Activated CD8-positive, alpha-beta memory T cell treated with anti-CD3 and anti-CD28 coated beads for 36 hours (primary cell): ENCODE measurements around the gene TCEAL5. TPM values are rescaled to one million over a fixed set of nuclear protein-coding genes. Genes with fewer than 3 reads are reported as not detected.
"Not testable (repeated sequence)": the region's sequence is repeated elsewhere in the genome, so short reads cannot be mapped to it uniquely, and the experiment has no call there.

Experiments used
- CTCF ChIA-PET: fragments of 350-600 bp; sonication (Branson Sonifier 250); formaldehyde crosslinking; loops from one replicate; lab custom pipeline; 2021; ENCODE audit warnings: antibody characterized with exemption; lab: Charles Lee
- POLR2A ChIA-PET: fragments of 350-600 bp; sonication (Branson Sonifier 250); formaldehyde crosslinking; loops from one replicate; lab custom pipeline; 2021; ENCODE audit warnings: antibody characterized with exemption; lab: Charles Lee
- total RNA-seq, 2 experiments: library from RNA; stranded (reverse); gene quantifications; one replicate each; pipeline ENCODE4 v1.2.3, GENCODE V29; 2021

Gene TCEAL5
- total RNA-seq, 2 experiments from 2014 or later: not detected

- CTCF ChIA-PET: no interaction called here
- POLR2A ChIA-PET: no interaction called here
Observed at GRCh38 chrX:103240155-103240554, 36.4 kb downstream of the TCEAL5 start.

- ChIA-PET POLR2A (no interaction called here), CTCF (no interaction called here)
Observed at GRCh38 chrX:103236296-103236695, 40.3 kb downstream of the TCEAL5 start.

- CTCF ChIA-PET, POLR2A ChIA-PET: not testable (repeated sequence)
Observed at GRCh38 chrX:103235608-103236007, 40.9 kb downstream of the TCEAL5 start.

- ChIA-PET CTCF (no interaction called here), POLR2A (no interaction called here)
Observed at GRCh38 chrX:103234869-103235268, 41.7 kb downstream of the TCEAL5 start.

- POLR2A ChIA-PET: no interaction called here
- CTCF ChIA-PET: no interaction called here
Observed at GRCh38 chrX:103233263-103233662, 43.3 kb downstream of the TCEAL5 start.

GRCh38 chrX:103225918-103226317, 50.6 kb downstream of the TCEAL5 start:
- POLR2A ChIA-PET, CTCF ChIA-PET: not testable (repeated sequence)

Other genes starting within 250 kb of the TCEAL5 start
- under 1 TPM; 0.23 to 0.44 TPM for gene BEX1, start 212.6 kb downstream of the TCEAL5 start, total RNA-seq
- not detected for gene NXF3, start 183.6 kb downstream of the TCEAL5 start, total RNA-seq
- gene BEX4, start 61.6 kb downstream of the TCEAL5 start, total RNA-seq: 10 to 100 TPM; 12.2 to 12.8 TPM
- gene TCEAL8, start 21.6 kb downstream of the TCEAL5 start, total RNA-seq: 10 to 100 TPM; 26.1 to 27.5 TPM
- gene BEX2, start 34.2 kb upstream of the TCEAL5 start, total RNA-seq: 1 to 10 TPM; 7.0 to 8.2 TPM
- not detected for gene TCEAL7, start 53.5 kb upstream of the TCEAL5 start, total RNA-seq
- 1 to 10 TPM; 4.4 to 5.5 TPM for gene TCEAL9, start 79.8 kb upstream of the TCEAL5 start, total RNA-seq
- gene BEX3, start 99.8 kb upstream of the TCEAL5 start, total RNA-seq: 10 to 100 TPM; 11.7 to 13.0 TPM
- under 1 TPM; 0.10 to 0.25 TPM for gene RAB40A, start 242.7 kb upstream of the TCEAL5 start, total RNA-seq